ENCODE data around the gene TES.
"Not testable (repeated sequence)": the region's sequence is repeated elsewhere in the genome, so short reads cannot be mapped to it uniquely, and the experiment has no call there.

The TES gene

DNA sequence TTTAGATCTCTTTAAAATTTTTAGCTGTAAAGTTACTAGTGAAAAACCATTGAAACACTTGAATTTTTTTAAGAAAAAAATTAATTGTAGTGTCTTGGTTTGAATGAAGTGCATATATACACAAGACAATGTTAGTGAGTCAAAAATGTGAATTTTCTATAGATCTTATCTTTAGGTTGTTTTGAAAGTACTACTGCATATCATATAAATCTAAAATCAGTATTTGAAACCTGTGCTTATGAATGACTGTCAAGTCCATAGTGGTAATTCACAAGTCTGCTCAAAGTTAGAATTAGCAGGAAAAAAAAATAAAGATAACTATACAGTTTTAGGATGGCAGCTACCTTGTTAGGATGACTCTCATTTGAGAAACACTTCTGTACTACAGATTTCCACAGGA, 25.0 kb downstream of the TES start:
- DNase-seq (ENCODE audit: low spot score in 2 of 2) (no peak), ATAC-seq (ENCODE audit: low read depth) (no peak)
- Mint-ChIP-seq H3K27ac (no peak overlapping the region), H3K9me3 (no peaks in the 10 kb centered on the region), H3K36me3 (peaks cover 13% of the 10 kb centered on the region), H3K4me1 (peaks cover 25% of the 10 kb centered on the region), H3K4me3 (no peak overlapping the region), H3K27me3 (no peaks in the 10 kb centered on the region)

DNA sequence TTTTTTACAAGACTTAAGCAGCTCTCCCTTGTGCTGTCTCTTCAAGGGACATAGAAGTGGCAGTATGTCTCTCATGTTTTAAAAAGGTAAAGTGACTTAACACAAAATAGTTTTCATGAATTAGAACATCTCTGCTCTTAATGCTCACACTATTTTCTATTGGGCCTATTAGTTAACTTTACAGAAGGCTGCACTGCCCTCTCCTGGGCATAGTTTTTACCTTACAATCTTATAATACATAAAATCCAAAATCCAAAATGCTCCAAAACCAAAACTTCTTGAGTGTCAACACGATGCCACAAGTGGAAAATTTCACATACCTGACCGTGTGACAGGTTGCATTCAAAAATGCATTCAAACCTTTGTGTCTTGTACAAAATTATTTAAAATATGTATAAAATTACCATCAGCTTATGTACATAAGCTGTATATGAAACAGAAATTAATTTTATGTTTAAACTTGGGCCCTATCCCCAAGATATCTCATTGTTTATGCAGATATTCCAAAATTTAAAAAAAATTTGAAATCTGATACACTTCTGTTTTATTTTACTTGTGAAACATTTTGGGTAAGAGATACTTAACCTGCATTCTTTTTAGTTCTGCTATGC, 25.8 kb downstream of the TES start:
- no peak overlapping the region for H3K27ac Mint-ChIP-seq
- no peak overlapping the region for H3K4me3 Mint-ChIP-seq
- H3K4me1 Mint-ChIP-seq, result peaks cover 17% of the 10 kb centered on the region
- no peaks in the 10 kb centered on the region for H3K27me3 Mint-ChIP-seq
- peak; percentile 43 to 48 for DNase-seq (ENCODE audit: low spot score in 2 of 2)
- ATAC-seq (ENCODE audit: low read depth), result peak; percentile 77
- H3K9me3 Mint-ChIP-seq, result no peaks in the 10 kb centered on the region
- H3K36me3 Mint-ChIP-seq, result peaks cover 15% of the 10 kb centered on the region

- peaks cover 9% of the 10 kb centered on the region for H3K4me1 Mint-ChIP-seq
- peaks cover 22% of the 10 kb centered on the region for H3K36me3 Mint-ChIP-seq
- no peak overlapping the region for H3K4me3 Mint-ChIP-seq
- DNase-seq (ENCODE audit: low spot score in 2 of 2) (no peak), ATAC-seq (ENCODE audit: low read depth) (no peak)
- H3K27ac Mint-ChIP-seq, result peak overlapping the region; percentile 62
- H3K9me3 Mint-ChIP-seq, result no peaks in the 10 kb centered on the region
- H3K27me3 Mint-ChIP-seq, result no peaks in the 10 kb centered on the region
Observed at GRCh38 chr7:116239020-116239419, 28.7 kb downstream of the TES start.

DNA sequence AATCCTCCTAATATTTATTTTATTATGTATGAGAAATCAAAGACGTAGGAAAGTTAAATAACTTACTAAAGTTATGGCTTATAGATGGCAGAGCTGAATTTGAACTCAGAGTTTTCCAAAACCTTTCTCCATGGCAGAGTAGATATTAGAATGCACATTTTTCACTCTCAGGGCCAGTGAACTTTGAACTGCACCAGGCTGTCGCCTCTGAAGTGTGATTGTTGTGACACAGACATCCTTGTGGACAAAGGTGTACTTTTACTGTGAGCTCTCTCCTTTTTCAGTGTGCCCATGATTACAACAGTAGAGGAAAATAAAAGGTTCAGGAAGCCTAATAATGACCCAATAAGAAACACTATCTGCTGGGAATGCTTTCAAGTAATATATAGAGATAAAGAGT, 29.1 kb downstream of the TES start:
- Mint-ChIP-seq H3K27ac (peak overlapping the region; percentile 62), H3K36me3 (peaks cover 24% of the 10 kb centered on the region), H3K9me3 (no peaks in the 10 kb centered on the region), H3K4me1 (peaks cover 9% of the 10 kb centered on the region), H3K4me3 (no peak overlapping the region), H3K27me3 (no peaks in the 10 kb centered on the region)
- DNase-seq (ENCODE audit: low spot score in 2 of 2), result no peak
- ATAC-seq (ENCODE audit: low read depth), result no peak

DNA sequence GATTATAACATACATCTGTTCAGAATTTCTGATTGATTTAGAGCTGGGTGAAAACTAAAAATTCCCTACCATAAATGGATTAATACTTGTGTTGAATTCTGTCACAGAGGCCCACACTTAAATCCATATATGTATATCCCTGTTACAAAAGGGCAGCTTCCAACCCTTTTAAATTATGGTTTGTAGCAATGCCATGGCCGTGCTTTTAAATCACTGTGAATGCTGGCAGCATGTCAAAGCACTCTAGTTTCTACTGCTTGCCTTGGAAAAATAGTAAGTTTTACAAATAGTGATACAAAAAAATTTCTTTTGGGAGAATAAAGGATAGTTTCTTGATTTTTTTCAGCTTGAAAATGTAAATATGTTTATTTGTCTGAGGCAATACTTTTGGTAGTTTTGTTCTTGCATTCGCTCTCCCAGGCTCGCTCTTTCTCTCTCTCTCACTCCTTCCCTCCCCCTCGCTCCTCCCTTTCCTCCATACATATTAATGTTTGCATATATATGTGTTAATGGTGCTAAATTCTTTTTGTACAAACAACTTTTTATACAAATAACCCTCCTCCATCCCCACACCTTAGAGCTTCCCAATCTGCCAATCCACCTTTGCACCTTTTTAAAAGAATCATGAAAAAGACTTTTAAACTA, 29.8 kb downstream of the TES start:
- DNase-seq (ENCODE audit: low spot score in 2 of 2), result no peak
- peaks cover under 1% of the 10 kb centered on the region for H3K9me3 Mint-ChIP-seq
- no peak overlapping the region for H3K4me3 Mint-ChIP-seq
- H3K27ac Mint-ChIP-seq, result peak overlapping the region; percentile 19
- H3K36me3 Mint-ChIP-seq, result peaks cover 28% of the 10 kb centered on the region
- peaks cover 10% of the 10 kb centered on the region for H3K4me1 Mint-ChIP-seq
- no peaks in the 10 kb centered on the region for H3K27me3 Mint-ChIP-seq
- ATAC-seq (ENCODE audit: low read depth), result no peak

GRCh38 chr7:116241291-116241690, 31.0 kb downstream of the TES start:
- DNase-seq (ENCODE audit: low spot score in 2 of 2) (no peak), ATAC-seq (ENCODE audit: low read depth) (no peak)
- Mint-ChIP-seq H3K36me3 (peaks cover 37% of the 10 kb centered on the region), H3K9me3 (peaks cover 5% of the 10 kb centered on the region), H3K4me3 (no peak overlapping the region), H3K4me1 (peaks cover 18% of the 10 kb centered on the region), H3K27me3 (no peaks in the 10 kb centered on the region), H3K27ac (peak overlapping the region; percentile 60)

DNA sequence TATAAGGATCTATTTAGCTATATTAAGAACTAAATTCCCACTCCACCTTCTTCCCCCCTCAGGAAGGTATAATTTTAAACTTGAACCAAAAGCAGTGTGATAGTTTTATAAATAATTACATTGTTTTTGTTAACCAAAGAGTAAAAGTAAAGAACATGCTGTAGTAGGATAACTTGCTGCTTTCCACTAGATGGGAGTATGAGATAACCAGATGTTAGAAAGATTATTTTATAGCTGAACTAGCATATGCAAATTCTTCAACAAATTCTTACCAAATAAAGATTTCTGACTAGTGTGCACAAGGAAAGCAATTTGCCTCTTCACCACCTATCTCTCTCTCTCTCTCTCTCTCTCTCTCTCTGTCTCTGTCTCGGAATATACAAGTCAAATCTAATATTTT, 31.8 kb downstream of the TES start:
- H3K36me3 Mint-ChIP-seq, result peaks cover 43% of the 10 kb centered on the region

GRCh38 chr7:116242759-116243158, 32.4 kb downstream of the TES start:
- ATAC-seq (ENCODE audit: low read depth) (no peak), DNase-seq (ENCODE audit: low spot score in 2 of 2) (no peak)
- H3K4me1 Mint-ChIP-seq, result peaks cover 22% of the 10 kb centered on the region
- H3K27me3 Mint-ChIP-seq, result no peaks in the 10 kb centered on the region
- no peak overlapping the region for H3K4me3 Mint-ChIP-seq
- H3K9me3 Mint-ChIP-seq, result peaks cover 6% of the 10 kb centered on the region
- H3K27ac Mint-ChIP-seq, result no peak overlapping the region
- H3K36me3 Mint-ChIP-seq, result peaks cover 40% of the 10 kb centered on the region

More for the DNA sequence above, 31.8 kb downstream of the TES start:
- ATAC-seq (ENCODE audit: low read depth) (no peak), DNase-seq (ENCODE audit: low spot score in 2 of 2) (no peak)
- H3K4me1 Mint-ChIP-seq, result peaks cover 24% of the 10 kb centered on the region
- no peak overlapping the region for H3K4me3 Mint-ChIP-seq
- H3K9me3 Mint-ChIP-seq, result peaks cover 6% of the 10 kb centered on the region
- H3K27me3 Mint-ChIP-seq, result no peaks in the 10 kb centered on the region
- H3K27ac Mint-ChIP-seq, result no peak overlapping the region

- Mint-ChIP-seq H3K27ac (peak overlapping the region; percentile 0), H3K36me3 (peaks cover 44% of the 10 kb centered on the region), H3K4me1 (peaks cover 20% of the 10 kb centered on the region)
Observed at GRCh38 chr7:116244803-116245202, 34.5 kb downstream of the TES start.

GRCh38 chr7:116246357-116246756, 36.0 kb downstream of the TES start:
- H3K27me3 Mint-ChIP-seq, result no peaks in the 10 kb centered on the region
- peaks cover 45% of the 10 kb centered on the region for H3K36me3 Mint-ChIP-seq
- H3K4me1 Mint-ChIP-seq, result peaks cover 18% of the 10 kb centered on the region
- H3K9me3 Mint-ChIP-seq, result peaks cover 6% of the 10 kb centered on the region
- ATAC-seq (ENCODE audit: low read depth), result no peak
- no peak overlapping the region for H3K4me3 Mint-ChIP-seq
- peak overlapping the region; percentile 80 for H3K27ac Mint-ChIP-seq
- no peak for DNase-seq (ENCODE audit: low spot score in 2 of 2)

More at GRCh38 chr7:116244803-116245202, 34.5 kb downstream of the TES start:
- ATAC-seq (ENCODE audit: low read depth); H3K27me3 Mint-ChIP-seq; H3K9me3 Mint-ChIP-seq; H3K4me3 Mint-ChIP-seq; DNase-seq (ENCODE audit: low spot score in 2 of 2): not testable (repeated sequence)

DNA sequence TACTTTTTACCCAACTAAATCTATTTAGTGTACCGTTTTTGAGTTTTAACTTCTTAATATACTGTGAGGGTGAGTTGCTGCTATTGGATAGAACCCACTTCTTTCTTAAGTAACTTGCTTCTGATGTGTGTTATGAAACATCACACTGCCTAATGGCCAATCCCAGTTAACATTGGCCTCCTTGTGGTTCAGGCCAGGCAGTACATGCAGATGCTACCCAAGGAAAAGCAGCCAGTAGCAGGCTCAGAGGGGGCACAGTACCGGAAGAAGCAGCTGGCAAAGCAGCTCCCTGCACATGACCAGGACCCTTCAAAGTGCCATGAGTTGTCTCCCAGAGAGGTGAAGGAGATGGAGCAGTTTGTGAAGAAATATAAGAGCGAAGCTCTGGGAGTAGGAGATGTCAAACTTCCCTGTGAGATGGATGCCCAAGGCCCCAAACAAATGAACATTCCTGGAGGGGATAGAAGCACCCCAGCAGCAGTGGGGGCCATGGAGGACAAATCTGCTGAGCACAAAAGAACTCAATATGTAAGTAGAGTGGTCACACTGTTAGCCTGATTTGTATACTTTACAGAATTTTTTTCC, 39.7 kb downstream of the TES start:
- ATAC-seq (ENCODE audit: low read depth) (peak; percentile 38), DNase-seq (ENCODE audit: low spot score in 2 of 2) (no peak)
- H3K27ac Mint-ChIP-seq, result no peak overlapping the region
- H3K4me1 Mint-ChIP-seq, result peaks cover 20% of the 10 kb centered on the region
- H3K9me3 Mint-ChIP-seq, result peaks cover 6% of the 10 kb centered on the region
- H3K4me3 Mint-ChIP-seq, result no peak overlapping the region
- no peaks in the 10 kb centered on the region for H3K27me3 Mint-ChIP-seq
- H3K36me3 Mint-ChIP-seq, result peaks cover 44% of the 10 kb centered on the region

DNA sequence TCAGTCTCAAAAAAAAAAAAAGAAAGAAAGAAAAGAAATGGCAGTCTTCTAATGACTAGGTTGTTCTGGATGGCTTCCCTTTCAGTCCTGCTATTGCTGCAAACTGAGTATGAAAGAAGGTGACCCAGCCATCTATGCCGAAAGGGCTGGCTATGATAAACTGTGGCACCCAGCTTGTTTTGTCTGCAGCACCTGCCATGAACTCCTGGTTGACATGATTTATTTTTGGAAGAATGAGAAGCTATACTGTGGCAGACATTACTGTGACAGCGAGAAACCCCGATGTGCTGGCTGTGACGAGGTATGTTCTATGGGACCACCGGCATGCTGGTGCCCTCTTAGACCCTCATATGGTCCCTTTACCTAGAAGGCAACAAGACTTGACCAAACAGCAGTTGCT, 41.3 kb downstream of the TES start:
- no peaks in the 10 kb centered on the region for H3K27me3 Mint-ChIP-seq
- H3K9me3 Mint-ChIP-seq, result peaks cover 1% of the 10 kb centered on the region
- no peak for DNase-seq (ENCODE audit: low spot score in 2 of 2)
- peaks cover 31% of the 10 kb centered on the region for H3K36me3 Mint-ChIP-seq
- H3K27ac Mint-ChIP-seq, result peak overlapping the region; percentile 17
- H3K4me3 Mint-ChIP-seq, result no peak overlapping the region
- no peak for ATAC-seq (ENCODE audit: low read depth)
- peaks cover 7% of the 10 kb centered on the region for H3K4me1 Mint-ChIP-seq

GRCh38 chr7:116252249-116252648, 41.9 kb downstream of the TES start:
- Mint-ChIP-seq H3K4me3 (no peak overlapping the region), H3K27ac (no peak overlapping the region), H3K27me3 (no peaks in the 10 kb centered on the region), H3K4me1 (peaks cover 5% of the 10 kb centered on the region), H3K36me3 (peaks cover 29% of the 10 kb centered on the region), H3K9me3 (no peaks in the 10 kb centered on the region)
- ATAC-seq (ENCODE audit: low read depth) (no peak), DNase-seq (ENCODE audit: low spot score in 2 of 2) (no peak)

GRCh38 chr7:116257156-116257555, 46.8 kb downstream of the TES start:
- Mint-ChIP-seq H3K27ac (no peak overlapping the region), H3K27me3 (no peaks in the 10 kb centered on the region), H3K36me3 (peaks cover 20% of the 10 kb centered on the region), H3K9me3 (no peaks in the 10 kb centered on the region), H3K4me1 (peaks cover 9% of the 10 kb centered on the region), H3K4me3 (no peak overlapping the region)
- DNase-seq (ENCODE audit: low spot score in 2 of 2) (no peak), ATAC-seq (ENCODE audit: low read depth) (no peak)

Data from memory B cell (primary cell).